Activated CD4-positive, alpha-beta T cell treated with anti-CD3 and anti-CD28 coated beads, Interleukin-2, amount 50 U/mL, for 24 hours (primary cell): ENCODE data around the gene CD44.
A peak's percentile ranks its signal among the peaks of the same experiment; 100 is the strongest.

ENCODE experiments used
- DNase-seq, 2 donors: peaks; one replicate each; pipeline ENCODE4 v3.0.0-alpha.2; 2020; ENCODE audit warnings: low read depth in 1 of 2, low spot score in 1 of 2

Gene CD44

GRCh38 chr11:35234460-35235156 lies 95.6 kb downstream of the CD44 start:
- DNase-seq, result no peak

- no peak for DNase-seq
Measured at GRCh38 chr11:35235157-35235468, 96.1 kb downstream of the CD44 start.

- no peak for DNase-seq
Measured at GRCh38 chr11:35235498-35235897, 96.5 kb downstream of the CD44 start.

GRCh38 chr11:35235936-35236666 lies 97.1 kb downstream of the CD44 start:
- DNase-seq, result peak in 1 of 2 donors; percentile 39

GRCh38 chr11:35236667-35237003 lies 97.7 kb downstream of the CD44 start:
- DNase-seq, result no peak

- DNase-seq, result no peak
Measured at GRCh38 chr11:35237351-35237750, 98.4 kb downstream of the CD44 start.

- DNase-seq, result peak in 1 of 2 donors; percentile 69
Measured at GRCh38 chr11:35237860-35238715, 99.1 kb downstream of the CD44 start.

GRCh38 chr11:35238882-35239281 lies 99.9 kb downstream of the CD44 start:
- DNase-seq, result no peak

GRCh38 chr11:35239471-35240075 lies 100.6 kb downstream of the CD44 start:
- DNase-seq, result no peak

GRCh38 chr11:35241083-35241482 lies 102.1 kb downstream of the CD44 start:
- DNase-seq, result no peak

- DNase-seq, result no peak
Measured at GRCh38 chr11:35241531-35241930, 102.6 kb downstream of the CD44 start.

GRCh38 chr11:35242412-35243242 lies 103.7 kb downstream of the CD44 start:
- no peak for DNase-seq

GRCh38 chr11:35243774-35244173 lies 104.8 kb downstream of the CD44 start:
- DNase-seq, result no peak

GRCh38 chr11:35245056-35245455 lies 106.1 kb downstream of the CD44 start:
- DNase-seq, result no peak

GRCh38 chr11:35245786-35246185 lies 106.8 kb downstream of the CD44 start:
- DNase-seq, result no peak

- DNase-seq, result no peak
Measured at GRCh38 chr11:35246745-35247144, 107.8 kb downstream of the CD44 start.

- DNase-seq, result peak in 1 of 2 donors; percentile 21
Measured at GRCh38 chr11:35247428-35247827, 108.5 kb downstream of the CD44 start.

GRCh38 chr11:35247863-35248262 lies 108.9 kb downstream of the CD44 start:
- no peak for DNase-seq

GRCh38 chr11:35248558-35249323 lies 109.8 kb downstream of the CD44 start:
- DNase-seq, result no peak

- no peak for DNase-seq
Measured at GRCh38 chr11:35250192-35250591, 111.2 kb downstream of the CD44 start.
